HG03108 (cell line): Measurements from ENCODE around the gene LETM1.

Experiments used
- ATAC-seq: cut with Tn5 transposase; IDR thresholded peaks from one replicate; pipeline ENCODE4 v1.9.1; 2021; ENCODE audit warnings: moderate library complexity; ENCODE audit not compliant: unreplicated experiment

Gene LETM1

DNA sequence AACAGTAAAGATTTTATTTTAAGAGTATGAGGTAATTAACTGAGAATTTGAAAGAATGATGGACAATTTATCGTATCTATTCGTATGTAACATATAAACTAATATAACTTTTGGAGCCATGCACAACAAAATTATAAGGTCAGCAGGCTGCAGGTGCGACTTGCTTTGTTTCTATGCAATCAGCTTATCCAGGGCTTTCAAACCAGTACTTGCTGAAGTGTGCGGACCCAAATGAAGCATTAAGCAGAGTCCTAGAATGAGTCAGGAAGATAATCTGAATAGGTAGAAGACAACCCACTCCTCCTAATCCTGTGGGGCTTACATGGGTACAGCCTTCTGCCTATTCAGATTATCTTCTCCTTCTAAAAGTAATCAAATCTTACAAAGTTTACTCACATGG lies 17.3 kb upstream of the LETM1 start:
- ATAC-seq: no peak

DNA sequence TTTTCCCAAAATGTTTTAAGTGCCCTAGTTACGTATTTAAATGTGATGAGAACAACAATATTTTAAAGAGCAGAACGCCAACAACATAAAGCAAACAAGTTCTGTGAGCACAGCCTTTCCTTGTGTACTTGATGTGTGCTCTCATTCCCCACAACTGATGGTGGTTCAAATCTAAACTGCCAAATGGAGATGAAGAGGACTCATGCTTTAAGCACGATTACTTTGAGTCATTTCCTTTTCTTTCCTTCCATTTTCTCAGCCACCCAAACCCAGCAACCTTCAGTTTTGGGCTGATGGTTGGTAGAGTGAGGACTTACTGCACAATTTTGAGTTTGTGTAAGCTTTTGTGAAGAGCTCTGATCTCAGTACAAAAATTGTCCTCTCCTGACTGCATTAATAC lies 16.9 kb upstream of the LETM1 start:
- no peak for ATAC-seq

DNA sequence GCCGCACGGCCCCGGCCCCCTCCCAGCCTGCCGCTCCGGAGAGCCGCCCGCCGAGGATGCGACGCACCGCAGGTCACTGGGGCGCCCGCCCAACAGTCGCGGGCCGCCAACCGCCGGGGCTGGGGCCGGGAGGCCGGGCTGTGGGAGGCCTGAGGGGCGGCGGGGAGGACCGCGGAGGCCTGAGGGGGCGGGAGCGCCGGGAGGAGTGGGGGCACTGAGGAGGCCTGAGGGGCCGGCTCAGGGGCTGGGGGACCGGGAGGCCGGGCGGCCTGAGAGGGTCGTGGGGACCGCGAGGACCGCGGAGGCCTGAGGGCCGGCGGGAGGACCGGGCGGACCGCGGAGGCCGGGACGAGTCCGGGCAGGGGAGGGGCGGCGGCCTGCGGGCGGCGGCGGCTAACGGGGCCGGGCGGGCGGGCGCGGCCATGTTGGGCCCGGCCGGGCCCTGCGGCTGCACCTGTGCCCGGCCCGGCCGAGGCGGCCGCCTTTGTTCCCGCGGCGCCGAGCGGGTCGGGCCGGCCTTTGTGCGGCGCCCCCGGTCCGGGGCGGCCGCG lies 15.6 kb upstream of the LETM1 start:
- ATAC-seq: peak; percentile 5

DNA sequence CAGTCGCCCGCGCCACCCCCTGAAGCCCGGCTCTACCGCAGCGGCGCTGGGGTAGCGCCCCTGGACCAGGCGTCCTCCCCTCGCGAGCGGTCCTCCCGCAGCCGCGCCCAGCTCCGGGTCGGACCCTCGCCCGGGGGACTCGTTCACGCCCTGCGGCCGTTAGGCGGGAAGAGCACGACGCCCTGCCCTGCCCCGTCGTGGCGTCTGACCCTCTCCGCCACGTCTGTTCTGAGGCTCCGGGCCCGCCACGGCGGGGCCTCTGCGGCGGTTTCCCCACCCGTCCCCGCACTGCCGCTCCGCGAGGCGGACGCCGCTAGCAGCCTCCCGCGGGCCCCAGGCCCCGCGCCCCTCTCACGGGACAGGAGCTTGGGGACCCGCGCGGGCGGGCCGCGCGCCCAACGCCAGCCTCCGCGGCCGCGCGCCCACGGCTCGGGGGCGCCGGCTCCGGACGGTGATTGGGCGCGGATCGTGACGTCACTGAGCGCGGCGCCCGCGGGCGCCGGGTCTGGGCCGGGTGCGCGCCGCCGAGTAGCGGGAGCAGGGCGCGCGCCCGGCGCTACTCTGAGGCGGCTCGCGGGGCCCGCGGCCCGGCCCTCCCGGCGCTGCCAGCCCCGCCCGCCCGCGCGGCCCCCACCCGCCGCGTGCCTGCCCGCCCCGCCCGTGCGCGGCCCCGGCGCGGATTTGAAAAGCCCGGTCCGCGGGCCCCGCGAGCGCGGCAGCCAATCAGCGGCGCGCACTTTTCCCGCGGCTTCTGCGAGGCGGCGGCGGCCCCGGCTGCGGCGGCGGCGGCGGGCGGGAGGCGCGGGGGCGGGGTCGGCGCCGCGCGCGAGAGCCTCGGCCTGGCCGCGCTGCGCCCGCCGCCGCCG lies 14.9 kb upstream of the LETM1 start, which contains the start of gene NSD2:
Gene NSD2, plus strand, starts transcription at position 816 of the 866 bp plus-strand sequence. CDS start 29,262 bp downstream, outside the sequence.
- ATAC-seq: peak; percentile 61

DNA sequence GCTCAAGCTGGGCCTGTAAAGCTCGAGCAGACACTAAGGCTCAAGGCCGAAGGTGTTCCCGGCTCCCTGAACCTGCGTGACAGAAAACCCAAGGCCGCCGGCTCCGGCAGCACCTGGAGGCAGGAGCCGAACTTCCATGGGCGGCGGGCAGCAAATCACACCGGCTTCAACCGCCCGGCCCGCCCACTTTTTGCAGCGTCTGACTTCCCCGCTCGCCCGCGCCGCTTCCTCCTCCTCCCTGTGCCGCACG lies 14.3 kb upstream of the LETM1 start:
- ATAC-seq: peak; percentile 46

DNA sequence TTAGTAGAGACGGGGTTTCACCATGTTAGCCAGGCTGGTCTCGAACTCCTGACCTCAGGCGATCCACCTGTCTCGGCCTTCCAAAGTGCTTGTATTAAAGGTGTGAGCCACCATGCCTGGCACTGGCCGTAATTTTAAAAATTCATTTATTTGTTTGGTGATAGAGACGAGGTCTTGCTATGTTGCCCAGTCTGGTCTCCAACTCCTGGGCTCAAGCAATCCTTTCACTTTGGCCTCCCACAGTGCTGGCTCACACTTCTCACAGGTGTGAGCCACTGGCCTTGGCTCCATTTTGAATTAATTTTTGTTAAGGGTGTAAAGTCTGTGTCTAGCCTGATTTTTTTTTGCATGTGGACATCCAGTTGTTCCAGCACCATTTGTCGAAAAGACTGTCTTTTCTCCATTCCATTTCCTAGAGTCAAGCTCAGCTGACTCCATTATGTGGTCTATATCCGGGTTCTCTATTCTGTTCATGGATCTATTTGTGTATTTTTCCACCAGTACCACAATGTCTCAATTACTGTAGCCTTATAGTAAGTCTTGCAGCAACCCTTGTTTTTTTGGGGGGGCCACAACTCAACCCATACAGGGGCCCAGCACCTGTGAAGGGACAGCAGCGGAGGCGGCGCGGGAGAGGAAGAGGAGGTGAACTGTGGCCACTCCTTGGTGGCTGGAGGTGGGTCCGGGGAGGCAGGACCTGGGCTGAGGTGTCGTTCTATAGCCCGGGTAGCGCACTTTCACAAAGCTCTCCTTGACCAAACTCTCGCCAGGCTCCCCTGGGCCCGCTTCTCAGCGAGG lies 13.8 kb upstream of the LETM1 start:
- no peak for ATAC-seq

DNA sequence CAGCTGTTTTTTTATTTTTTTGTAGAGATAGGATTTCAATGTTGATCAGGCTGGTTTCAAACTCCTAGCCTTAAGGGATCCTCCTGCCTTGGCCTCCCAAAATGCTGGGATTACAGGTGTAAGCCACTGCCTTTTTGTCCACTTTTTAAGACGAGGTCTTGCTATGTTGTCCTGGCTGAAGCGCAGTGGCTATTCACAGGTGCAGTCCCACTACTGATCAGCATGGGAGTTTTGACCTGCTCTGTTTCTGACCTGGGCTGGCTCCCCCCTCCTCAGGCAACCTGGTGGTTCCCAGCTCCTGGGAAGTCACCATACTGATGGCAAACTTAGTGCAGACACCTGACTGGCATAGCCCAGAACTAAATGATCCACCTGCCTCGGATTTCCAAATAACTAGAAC lies 13.0 kb upstream of the LETM1 start:
- ATAC-seq: no peak

DNA sequence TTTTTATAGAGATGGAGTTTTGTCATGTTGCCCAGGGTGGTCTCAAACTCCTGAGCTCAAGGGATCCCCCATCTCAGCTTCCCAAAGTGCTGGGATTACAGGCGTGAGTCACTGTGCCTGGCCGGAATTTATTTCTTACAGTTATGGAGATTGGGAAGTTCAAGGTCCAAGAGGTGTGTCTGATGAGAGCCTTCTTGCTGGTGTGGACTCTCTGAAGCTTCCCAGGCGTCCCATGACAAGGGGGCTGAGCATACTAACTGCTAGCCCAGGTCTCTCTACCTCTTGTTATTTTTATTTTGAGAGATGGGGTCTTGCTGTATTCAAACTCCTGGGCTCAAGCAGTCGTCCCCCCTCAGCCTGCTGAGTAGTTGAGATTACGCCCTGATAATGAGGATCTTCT lies 12.3 kb upstream of the LETM1 start:
- no peak for ATAC-seq

DNA sequence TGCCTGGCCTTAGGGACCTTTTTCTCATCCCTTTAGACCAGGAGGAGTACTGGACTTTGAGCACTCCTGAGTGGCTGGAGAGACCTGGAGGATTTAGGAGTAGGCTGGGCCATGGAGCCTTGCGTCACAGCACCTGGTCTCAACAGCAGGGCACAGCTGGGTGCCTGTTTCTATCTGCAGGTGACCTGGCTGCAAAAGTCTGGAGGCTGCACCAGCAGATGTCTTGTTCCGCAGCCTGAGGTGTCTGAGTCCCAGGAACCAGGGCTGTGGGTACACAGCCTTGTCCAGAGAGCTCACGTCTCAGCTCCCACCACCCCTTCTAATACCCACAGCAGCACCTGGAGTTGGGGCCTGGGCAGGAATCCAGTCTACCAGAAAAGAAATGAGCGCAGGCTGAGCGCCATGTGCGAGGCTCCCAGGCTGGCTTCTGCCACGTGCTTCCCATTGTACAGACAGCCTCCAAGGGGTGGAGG lies 10.3 kb upstream of the LETM1 start:
- ATAC-seq: no peak

DNA sequence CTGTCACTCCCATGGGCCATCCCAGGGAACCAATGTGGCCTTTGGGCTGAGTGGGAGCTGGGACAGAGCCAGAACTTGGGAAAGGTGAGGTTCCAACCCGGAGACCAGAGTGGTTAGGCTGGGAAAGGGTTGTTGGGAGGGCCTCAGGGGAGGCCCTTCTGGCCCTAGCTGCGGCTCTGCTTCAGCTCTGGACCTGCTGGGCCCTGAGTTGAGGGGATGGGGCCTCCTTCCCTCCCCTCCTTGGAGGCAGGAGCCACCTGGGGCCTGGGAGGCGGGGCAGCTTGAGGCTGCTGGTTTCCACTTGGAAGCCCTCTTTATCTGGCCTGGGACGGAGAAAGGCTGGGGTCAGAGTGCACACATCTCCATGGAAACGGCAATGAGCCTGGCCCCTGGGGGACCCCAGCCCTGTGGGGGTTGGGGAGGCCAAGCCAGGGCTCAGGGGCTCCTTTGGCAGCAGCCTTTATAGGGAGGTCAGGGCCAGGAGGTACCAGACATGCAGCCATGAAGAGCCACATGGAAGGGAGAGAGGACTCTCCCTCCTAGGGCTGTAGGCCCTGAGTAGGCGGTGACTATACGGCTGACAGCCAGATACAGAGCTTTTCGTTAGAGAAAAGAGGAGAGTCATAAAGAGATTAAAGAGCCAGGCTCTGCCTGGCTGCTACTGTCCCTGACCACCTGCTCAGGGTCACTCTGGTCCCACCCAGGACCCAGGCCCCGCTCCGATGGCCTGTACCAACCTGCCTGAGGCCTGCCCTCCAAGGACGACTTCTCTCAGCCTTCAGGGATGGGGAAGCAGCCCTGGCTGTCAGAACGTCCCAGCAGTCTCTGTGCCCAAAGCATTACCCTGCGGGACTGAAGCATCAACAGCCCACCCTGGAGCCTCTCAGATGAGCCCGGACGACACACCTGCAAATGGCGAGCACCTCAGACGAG lies 8.4 kb upstream of the LETM1 start:
- no peak for ATAC-seq

DNA sequence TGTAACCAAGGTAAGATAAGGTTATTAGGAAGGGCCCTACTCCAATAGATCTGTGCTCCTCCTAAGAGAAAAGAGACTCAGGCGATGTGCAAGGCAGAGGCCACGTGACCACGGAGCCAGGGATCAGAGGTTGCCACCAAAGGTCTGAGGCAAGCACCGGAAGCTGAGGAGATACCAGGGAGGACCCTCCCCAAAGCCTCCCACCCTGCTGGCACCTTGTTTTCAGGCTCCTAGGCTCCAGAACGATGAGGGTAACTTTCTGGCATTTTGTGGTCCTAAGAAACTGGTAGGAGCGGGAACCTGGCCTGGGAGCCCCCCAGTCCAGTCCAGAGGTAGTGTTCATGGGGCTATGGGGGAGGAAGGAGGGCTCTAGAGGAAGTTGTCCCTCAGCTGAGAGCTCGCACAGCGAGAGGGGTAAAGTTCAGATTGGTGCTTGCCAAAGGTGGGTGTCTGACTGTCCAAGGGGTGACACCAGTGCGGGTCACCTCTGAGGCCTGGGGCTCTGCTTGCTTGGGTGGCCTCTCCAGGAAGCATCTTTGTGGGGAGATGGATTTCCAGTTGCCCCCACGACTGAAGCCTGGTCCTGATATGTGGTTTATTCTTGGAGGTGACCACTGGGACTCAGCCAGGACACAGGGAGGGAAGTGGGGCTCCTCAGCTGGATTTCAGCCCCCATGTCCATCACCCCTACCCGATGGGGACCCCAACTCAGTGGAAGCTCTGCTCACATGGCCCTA lies 7.5 kb upstream of the LETM1 start:
- no peak for ATAC-seq

DNA sequence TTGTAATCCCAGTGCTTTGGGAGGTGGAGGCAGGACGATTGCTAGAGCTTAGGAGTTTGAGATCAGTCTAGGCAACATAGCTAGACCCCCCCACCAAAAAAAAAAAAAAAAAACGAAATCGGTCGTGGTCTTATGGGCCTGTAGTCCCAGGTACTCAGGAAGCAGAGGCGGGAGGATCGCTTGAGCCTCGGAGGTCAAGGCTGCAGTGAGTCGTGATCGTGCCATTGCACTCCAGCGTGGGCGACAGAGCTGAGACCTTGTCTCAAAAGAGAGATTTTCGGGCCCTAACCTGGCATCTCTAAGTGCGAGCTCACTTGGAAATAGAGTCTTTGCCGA lies 7.0 kb upstream of the LETM1 start:
- no peak for ATAC-seq

DNA sequence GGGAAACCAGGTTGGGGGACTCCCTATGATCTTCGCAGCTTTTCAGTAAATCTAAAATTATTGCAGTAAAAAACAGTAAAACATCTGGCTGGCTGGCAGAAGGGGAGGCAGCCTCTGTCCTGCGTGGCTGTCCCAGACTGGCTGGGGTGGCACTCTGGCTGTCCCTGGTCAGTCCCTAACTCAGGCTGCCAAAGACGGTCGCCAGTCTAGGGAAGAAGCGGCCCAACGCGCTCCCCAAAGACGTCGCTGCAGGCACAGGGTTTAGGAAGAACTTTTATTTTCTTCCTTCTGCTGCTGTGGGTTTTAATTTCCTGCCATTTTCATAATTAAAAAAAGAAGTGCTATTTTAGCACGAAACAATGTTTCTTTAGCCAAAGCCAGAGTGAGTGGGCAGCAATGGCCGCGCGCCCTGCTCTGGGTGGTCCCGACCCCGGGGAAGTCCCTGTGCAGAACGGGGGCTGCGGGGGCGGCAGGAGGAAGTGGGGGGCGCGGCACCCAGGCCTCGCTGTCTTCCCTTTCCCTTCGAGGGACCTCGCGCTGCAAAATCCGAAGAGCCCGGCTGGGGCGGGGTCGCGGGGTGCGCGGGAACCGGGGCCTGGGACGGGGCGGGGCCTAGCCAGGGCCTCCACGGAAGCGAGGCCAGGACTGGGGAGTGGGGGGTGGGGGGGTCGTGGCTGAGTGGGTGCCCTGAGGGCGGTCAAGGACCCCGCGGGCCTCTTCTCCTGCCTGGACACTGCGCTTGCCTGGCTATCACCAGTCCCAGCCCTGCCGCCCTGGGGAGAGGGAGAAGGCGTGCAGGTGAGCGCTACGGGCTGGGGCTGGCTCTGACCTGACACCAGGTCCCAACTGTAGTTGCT lies 6.3 kb upstream of the LETM1 start:
- no peak for ATAC-seq

DNA sequence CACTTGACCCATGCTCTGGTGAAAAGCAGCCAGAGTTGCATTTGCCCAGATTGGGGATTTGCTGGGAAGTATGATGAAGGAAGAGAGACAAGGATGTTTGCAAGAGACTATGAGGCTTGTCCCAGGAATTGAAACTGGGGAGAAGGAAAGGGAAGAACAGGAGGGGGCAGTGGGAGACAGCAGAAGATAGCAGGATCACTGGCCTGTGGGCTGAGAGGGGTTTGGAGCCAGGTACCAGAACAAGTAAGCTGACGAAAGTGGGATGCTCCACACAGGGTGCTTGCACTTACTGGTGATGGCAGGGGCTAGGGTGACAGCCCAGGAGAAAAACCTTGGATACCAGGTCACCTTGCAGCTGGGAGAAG lies 3.4 kb upstream of the LETM1 start:
- no peak for ATAC-seq

DNA sequence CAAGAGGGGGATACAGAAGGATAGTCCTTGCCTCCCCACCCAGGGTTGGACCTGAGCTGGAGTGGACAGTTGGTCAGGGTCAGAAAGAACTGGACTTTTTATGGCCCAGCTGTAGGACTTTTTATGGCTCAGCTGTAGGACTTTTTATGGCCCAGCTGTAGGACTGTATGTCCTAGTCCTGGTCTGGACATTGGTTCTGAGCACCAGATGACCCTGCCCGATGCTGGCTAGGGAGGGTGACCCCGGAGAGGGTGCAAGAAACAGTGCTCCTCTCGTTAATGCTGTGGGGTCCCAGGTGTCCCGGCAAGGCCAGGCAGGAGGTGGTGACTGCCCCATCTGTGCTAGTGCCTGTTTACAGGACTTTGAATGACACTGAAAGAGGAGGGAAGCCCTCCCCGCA lies 2.0 kb upstream of the LETM1 start:
- no peak for ATAC-seq

DNA sequence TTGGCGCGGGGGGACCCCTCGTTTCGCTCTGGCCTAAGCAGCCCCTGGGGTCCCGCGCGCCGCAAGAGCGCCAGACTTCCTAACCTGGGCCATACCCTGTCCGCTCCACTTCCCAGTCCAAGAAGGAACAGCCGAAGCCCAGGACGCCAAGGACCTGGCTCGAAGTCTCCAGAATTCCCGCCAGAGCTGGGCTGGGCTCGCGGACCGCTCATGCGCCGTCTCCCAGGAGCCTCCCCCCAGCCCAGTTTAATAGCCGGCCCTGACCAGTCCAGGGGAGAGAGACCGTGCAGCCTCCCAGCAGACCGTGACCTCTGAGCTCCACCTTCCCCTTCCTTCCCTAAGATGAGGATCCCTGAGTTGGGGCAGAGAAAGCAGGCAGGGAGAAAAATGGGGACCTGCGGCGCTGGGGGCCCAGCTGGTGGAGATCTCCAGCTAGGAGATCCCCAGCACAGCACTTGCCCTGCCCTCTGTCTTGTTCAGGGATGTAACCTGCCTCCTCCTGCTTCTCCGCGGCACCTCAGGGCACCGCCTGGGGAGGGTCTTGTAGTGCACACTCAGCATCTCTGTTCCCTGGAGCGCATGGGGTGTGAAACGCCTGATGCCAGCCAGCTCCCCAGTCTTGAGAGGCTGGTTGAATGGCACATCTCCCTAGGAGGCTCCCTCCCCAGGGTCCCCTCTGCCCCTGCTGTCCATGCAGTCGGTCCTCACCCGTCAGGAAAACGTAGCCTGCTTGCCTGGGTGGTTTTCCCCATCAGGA lies 1.2 kb upstream of the LETM1 start:
- ATAC-seq: no peak

DNA sequence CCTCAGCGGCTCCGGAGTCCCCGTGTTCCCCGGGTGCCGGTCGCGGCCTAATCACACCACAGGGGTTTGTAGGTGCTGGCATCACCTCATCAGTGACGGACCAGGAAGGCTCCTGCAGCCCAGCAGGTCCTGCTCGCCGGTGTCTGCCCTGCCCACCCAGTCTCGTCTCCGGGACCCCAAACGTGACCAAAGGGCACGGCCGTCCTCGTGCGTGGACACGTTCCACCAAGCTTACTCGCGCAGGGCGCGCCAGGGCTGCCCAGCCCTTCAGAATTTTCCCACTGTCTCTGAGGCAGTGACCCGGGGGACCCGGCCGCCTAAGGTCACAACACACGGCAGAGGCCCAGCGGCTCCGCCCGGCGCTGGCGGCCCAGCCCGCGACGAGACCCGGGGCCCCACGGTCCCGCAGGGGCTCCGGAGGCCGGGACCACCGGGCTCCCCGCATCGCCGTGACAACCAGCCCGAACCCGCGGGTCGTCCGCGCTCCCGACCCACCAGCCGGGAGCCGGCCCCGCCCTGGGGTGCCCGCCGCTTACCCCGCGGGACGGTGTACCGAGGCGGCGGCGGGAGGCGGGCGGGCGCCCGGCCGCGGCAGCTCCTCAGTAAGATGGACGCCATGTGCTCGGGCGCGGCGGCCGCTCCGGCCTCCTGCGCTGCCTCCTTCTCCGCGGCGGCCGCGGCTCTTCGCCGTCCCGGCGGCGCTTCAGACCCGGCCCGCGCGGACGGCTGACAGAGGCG lies 454 bp downstream of the LETM1 start:
- ATAC-seq: no peak

DNA sequence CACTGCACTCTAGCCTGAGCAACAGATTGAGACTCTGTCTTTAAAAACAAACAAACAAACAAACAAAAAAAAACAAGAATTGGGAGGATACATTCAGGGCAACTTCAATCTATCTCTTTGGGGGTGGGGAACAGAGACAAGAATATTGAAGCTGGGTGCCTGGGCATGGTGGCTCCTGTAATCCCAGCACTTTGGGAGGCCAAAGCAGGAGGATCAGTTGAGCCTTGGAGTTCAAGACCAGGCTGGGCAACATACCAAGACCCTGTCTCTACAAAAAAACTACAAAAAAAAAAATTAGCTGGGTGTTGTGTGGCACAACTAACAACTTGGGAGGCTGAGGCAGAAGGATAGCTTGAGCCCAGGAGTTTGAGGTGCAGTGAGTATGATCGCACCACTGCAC lies 1.2 kb downstream of the LETM1 start:
- no peak for ATAC-seq
